Peyer's patch (tissue), 4 donors: ENCODE measurements around the gene SMURF2. TPM values are rescaled to one million over a fixed set of nuclear protein-coding genes. Genes with fewer than 3 reads are reported as not detected.

Source experiments
- DNase-seq, 3 donors: peaks; one replicate each; pipeline ENCODE4 v3.0.0-alpha.2; 2017 to 2019
- H3K27ac ChIP-seq, 4 donors: fragments of 200-600 bp; sonication (generic); one replicate each; pipeline ENCODE4 v1.5.1; 2016 to 2019
- H3K27me3 ChIP-seq, 2 donors: fragments of 200-600 bp; sonication (generic); one replicate each; pipeline ENCODE4 v1.5.1; 2019
- H3K36me3 ChIP-seq, 3 donors: fragments of 200-600 bp; sonication (generic); one replicate each; pipeline ENCODE4 v1.5.1; 2016 to 2019
- H3K4me1 ChIP-seq, 4 donors: fragments of 200-600 bp; sonication (generic); one replicate each; pipeline ENCODE4 v1.5.1; 2016 to 2019
- H3K4me3 ChIP-seq, 4 donors: fragments of 200-600 bp; sonication (generic); 1 replicate in 3 of 4; 2 replicates in 1 of 4; pipeline ENCODE4 v1.5.1; 2016 to 2019; ENCODE audit warnings: mild to moderate bottlenecking in 1 of 4
- H3K9me3 ChIP-seq, 4 donors: fragments of 200-600 bp; sonication (generic); one replicate each; pipeline ENCODE4 v1.5.1; 2016 to 2019; ENCODE audit warnings: mild to moderate bottlenecking in 1 of 4
- CTCF ChIP-seq, 6 experiments: fragments of 450-650 bp in 4 of 6; fragments of 200-600 bp in 2 of 6; sonication (generic) in 1 of 6; IDR thresholded peaks; one replicate each; pipeline ENCODE4 v1.5.1; 2017 to 2019; ENCODE audit warnings: antibody characterized with exemption in 6 of 6, mild to moderate bottlenecking in 3 of 6, moderate library complexity in 1 of 6
- POLR2A ChIP-seq, 2 donors: fragments of 450-650 bp; IDR thresholded peaks; one replicate each; pipeline ENCODE4 v1.5.1; 2017; ENCODE audit warnings: antibody characterized with exemption in 2 of 2, mild to moderate bottlenecking in 2 of 2, moderate library complexity in 2 of 2
- total RNA-seq, 4 donors: library from RNA; depleted of rRNA; stranded (reverse); fragments of >200 nt; gene quantifications; one replicate each; pipeline ENCODE4 v1.1.0, GENCODE V29; 2016

SMURF2 gene
- total RNA-seq, 4 donors from 2014 or later = 34.3 to 41.6 (median 37.5) TPM

DNA sequence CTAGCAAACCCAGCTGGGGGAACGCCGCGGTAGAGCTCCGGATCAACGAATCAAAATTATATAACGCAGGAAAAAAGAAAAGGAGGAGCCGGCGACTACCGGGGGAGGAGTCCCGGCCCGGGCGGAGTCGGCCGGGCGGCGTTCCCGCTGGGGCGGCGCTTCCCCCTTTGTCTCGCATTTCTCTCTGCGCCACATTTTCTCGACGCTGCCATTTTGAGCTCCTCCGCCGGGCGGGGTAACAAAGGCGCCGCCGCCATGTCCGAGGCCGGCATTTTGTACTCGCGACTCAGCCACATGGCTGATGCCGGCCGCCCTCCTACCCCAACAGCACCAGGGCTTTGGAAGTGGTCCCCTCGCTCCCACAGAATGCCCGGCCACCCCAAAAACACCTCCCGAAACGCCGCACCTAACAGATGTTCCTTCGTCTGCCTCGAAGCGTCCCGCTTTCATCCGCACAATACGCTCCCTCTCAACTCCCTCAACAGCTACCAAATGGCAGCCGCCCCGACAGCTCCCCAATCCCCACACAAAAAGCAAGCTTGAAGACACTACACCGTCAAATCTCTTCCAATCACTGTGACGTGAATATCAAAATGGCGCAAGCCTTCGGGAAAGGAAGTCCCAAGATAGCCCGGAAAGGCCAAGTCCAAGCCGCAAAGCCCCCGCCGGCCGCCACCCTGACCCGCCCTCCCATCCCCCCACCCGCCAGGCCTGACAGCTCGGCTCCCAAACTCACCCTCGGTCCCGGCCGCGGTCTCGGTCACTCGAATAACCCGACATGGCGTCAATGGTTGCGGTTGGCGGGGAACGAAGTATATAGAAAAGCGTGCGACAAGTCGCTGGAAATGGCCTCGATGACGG lies 156.5 kb downstream of the SMURF2 start:
- Histone ChIP-seq H3K4me1 (peaks cover 0 to 59% (median 2%) of the 10 kb centered on the region in 4 donors), H3K36me3 (peaks cover 0 to 56% (median 6%) of the 10 kb centered on the region in 3 donors), H3K4me3 (peak overlapping the region; percentile 68 to 96 (median 86)), H3K27me3 (no peaks in the 10 kb centered on the region), H3K27ac (peak overlapping the region; percentile 98 to 100 (median 99)), H3K9me3 (no peaks in the 10 kb centered on the region)
- peak; percentile 81 to 96 (median 94) for DNase-seq
- peak in 1 of 6 experiments; percentile 18 for TF ChIP-seq CTCF (IDR thresholded peaks at IDR 0.05)
- TF ChIP-seq POLR2A (IDR thresholded peaks at IDR 0.05) = peak; percentile 73 to 89

DNA sequence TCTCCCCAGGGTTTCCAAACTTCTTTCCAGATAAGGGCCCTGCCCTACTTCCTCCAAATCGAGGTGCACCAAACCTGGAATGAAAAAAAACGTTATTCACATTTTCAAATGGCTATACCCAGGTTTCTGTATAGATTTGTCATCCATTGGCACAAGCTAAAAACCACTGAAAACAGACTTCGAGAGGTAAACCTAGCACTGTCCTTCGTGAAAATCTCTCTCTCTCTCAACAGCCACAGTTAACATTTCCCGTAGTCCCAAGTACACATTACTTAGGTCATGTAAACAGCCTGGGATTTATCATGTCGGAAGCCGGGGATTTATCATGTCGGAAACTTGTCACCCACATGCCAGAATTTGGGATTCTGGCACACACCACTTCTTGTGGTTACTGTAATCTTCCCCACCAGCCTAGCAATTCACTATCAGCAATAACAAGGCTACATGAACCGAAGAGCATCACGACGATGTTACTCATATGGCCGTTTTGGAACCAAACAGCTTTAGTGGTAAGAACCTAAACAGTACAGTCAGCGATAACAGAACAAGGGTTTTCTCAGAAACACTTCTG lies 157.3 kb downstream of the SMURF2 start:
- Histone ChIP-seq H3K4me3 (peak overlapping the region; percentile 68 to 96 (median 86)), H3K36me3 (peaks cover 0 to 56% (median 6%) of the 10 kb centered on the region in 3 donors), H3K4me1 (peaks cover 0 to 64% (median 2%) of the 10 kb centered on the region in 4 donors), H3K27me3 (no peaks in the 10 kb centered on the region), H3K9me3 (no peaks in the 10 kb centered on the region), H3K27ac (peak overlapping the region; percentile 98 to 100 (median 99))
- no peak for DNase-seq
- TF ChIP-seq POLR2A (IDR thresholded peaks at IDR 0.05) (no peak), CTCF (IDR thresholded peaks at IDR 0.05) (no peak)

- peaks cover 0 to 56% (median 6%) of the 10 kb centered on the region in 3 donors for H3K36me3 ChIP-seq
- no peaks in the 10 kb centered on the region for H3K27me3 ChIP-seq
- H3K4me3 ChIP-seq = peak overlapping the region; percentile 68 to 96 (median 86)
- H3K4me1 ChIP-seq = peaks cover 0 to 61% (median 2%) of the 10 kb centered on the region in 4 donors
- peak overlapping the region; percentile 98 to 100 (median 99) for H3K27ac ChIP-seq
- DNase-seq = no peak
- H3K9me3 ChIP-seq = no peaks in the 10 kb centered on the region
- no peak for TF ChIP-seq POLR2A (IDR thresholded peaks at IDR 0.05)
- TF ChIP-seq CTCF (IDR thresholded peaks at IDR 0.05) = no peak
Measured at GRCh38 chr17:64503821-64504768, 158.0 kb downstream of the SMURF2 start.

DNA sequence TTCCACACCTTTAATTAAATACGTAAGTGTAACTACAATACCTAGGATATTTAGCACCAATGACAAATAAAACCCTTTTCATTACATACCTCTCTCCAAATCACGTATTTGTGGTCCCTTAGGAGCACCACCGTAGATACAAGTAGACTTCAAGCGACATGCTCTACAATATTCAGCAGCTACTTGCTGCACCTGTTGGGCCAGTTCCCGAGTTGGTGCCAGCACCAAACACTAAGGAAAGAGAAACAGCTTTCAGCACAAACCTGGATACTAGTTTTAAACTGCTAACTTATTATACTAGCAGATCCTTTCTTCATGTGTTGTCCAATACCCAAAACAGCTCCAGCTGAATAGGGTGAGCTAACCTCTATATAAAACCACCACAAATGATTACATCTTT lies 158.8 kb downstream of the SMURF2 start:
- Histone ChIP-seq H3K27me3 (no peaks in the 10 kb centered on the region), H3K27ac (peak overlapping the region in 2 of 4 donors; percentile 9 to 100), H3K36me3 (peaks cover 0 to 63% (median 6%) of the 10 kb centered on the region in 3 donors), H3K4me3 (no peak overlapping the region), H3K4me1 (peaks cover 0 to 61% (median 2%) of the 10 kb centered on the region in 4 donors), H3K9me3 (no peaks in the 10 kb centered on the region)
- TF ChIP-seq CTCF (IDR thresholded peaks at IDR 0.05) = no peak
- TF ChIP-seq POLR2A (IDR thresholded peaks at IDR 0.05) = no peak
- no peak for DNase-seq

DNA sequence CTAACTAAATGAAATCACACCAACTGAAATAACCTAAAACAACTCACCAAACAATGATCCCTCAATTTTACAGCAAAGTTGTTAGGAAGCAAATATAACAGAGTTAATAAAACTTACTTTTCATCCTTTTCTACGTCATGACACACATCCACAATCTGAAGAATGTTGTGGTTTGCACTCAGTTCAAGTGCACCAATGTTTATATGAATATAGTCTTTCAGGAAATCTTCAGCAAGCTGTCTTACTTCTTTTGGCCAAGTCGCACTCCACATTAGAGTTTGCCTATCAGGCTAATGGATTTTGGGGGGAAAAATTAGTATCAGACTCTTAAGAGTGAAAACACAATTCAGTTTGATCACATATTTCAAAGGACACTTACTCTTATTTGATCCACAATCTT lies 159.3 kb downstream of the SMURF2 start:
- DNase-seq = no peak
- H3K27me3 ChIP-seq = no peaks in the 10 kb centered on the region
- TF ChIP-seq POLR2A (IDR thresholded peaks at IDR 0.05) (no peak), CTCF (IDR thresholded peaks at IDR 0.05) (no peak)
- H3K27ac ChIP-seq = peak overlapping the region in 1 of 4 donors; percentile 31
- H3K9me3 ChIP-seq = no peaks in the 10 kb centered on the region
- peak overlapping the region in 1 of 4 donors; percentile 0 for H3K4me3 ChIP-seq
- peaks cover 0 to 59% (median 3%) of the 10 kb centered on the region in 4 donors for H3K4me1 ChIP-seq
- H3K36me3 ChIP-seq = peaks cover 0 to 67% (median 6%) of the 10 kb centered on the region in 3 donors
